GM21529 (cell line): ENCODE measurements around the gene XPO5.
A peak's percentile ranks its signal among the peaks of the same experiment; 100 is the strongest.
"Not testable (repeated sequence)": the region's sequence is repeated elsewhere in the genome, so short reads cannot be mapped to it uniquely, and the experiment has no call there.

Source experiments
- ATAC-seq: cut with Tn5 transposase; IDR thresholded peaks from one replicate; pipeline ENCODE4 v1.9.1; 2021; ENCODE audit not compliant: unreplicated experiment

XPO5 gene

GRCh38 chr6:43499028-43499815 is 76.6 kb downstream of the XPO5 start:
- ATAC-seq, result no peak

DNA sequence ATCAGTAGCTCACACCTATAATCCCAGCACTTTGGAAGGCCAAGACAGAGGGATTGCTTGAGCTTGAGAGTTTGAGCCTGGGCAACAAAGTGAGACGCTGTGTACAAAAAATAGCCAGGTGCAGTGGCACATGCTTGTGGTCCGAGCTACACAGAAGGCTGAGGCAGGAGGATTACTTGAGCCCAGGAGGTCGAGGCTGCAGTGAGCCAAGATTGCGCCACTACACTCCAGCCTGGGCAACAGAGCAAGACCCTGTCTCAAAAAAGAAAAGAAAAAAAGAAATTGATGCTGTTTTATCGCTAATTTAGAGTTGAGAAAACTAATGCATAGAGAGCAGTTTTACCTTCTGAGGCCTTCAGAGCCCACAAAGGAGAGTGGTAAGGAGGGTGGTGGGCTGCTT is 77.5 kb downstream of the XPO5 start:
- not testable (repeated sequence) for ATAC-seq

DNA sequence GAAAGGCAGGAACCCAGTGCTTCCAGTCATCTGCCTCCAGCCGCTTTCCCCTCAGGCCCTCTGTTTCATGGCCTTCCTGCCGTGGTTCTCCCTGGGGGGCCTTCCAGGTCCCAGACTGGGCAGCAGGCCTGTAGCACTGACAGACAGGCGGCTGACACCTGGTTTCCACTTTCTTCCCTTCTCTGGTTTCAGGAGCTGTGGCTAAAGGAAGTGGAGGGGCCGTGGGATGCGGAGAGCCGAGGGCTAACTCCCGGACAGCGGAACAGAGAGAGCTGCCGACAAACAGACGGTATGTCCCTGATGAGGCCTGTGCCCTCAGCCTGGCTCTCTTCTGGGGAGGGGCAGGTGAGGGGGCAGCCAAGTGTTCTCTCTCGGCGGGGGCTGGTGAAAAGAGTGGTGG is 78.1 kb downstream of the XPO5 start:
- no peak for ATAC-seq

DNA sequence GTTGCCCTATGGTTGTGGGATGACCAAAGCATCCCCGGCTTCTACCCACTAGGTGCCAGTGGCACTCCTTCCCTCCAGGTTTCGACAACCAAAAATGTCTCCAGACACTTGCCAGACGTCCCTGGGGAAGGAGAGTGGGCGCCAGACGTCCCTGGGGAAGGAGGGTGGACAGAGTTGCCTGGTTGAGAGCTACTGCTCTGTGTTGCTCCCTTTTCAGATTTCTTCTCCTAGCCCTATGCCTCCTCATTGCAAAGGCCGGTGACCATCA is 78.8 kb downstream of the XPO5 start:
- no peak for ATAC-seq

DNA sequence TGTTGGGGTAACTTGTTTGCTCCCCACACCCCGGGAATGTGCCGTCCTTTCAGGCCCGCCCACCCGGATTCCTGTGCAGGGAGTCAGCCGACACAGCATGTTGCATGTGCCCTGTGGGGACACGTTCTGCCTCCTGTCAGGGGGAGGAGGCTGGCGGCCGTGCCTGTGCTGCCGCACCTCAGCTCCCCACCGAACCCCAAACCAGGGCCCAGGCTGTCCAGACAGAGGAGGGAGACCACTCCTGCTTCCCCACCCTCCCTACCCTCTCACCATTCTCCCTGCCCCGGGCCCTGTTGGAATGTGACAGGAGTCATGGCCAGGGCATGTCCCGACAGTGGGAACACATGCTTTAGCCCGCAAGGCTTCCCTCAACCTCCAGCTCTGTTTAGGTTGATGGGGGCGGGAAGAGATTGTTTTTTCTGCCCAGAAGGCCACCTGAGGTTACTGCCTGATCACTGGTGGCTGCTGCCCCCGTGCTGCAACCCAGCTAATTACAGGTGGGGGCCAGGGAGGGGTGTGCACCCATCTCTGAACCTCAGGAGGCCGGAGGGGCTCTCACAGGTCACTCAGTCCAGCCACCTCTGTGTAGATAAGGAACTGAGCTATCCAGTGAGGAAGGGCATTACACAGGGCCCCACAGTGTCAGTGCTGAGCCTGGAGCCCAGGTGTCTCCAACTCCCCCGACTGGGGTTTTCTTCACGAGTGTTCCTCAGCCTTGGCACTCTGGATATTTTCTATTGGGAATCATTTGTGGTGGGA is 79.3 kb downstream of the XPO5 start:
- ATAC-seq, result no peak

DNA sequence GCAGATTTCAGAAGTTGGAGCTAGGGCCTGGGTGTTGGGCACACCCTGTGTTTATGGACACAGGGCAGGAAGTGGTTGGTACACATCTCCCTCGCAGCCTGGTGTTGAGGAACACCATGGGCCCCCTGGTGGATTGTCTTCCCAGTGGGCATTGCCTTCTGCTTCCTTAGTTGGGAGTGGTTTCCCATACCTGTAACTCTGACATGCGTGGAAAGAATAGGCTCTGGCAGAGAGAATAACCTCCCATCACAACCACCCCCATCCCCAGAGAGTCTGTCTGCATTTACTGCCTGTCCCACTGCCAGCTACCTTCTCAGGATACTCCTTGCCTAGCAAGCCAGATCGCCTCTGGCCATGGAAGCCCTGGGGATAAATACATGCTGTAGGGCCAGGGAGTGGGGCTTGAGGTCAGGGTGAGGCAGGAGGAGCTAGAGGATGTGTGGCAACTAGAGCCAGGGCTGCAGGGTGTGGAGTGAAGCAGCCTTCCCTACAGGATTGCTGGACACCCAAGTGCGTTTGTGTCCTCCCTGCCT is 80.4 kb downstream of the XPO5 start:
- no peak for ATAC-seq

- no peak for ATAC-seq
Observed at GRCh38 chr6:43494766-43495165, 81.1 kb downstream of the XPO5 start.

DNA sequence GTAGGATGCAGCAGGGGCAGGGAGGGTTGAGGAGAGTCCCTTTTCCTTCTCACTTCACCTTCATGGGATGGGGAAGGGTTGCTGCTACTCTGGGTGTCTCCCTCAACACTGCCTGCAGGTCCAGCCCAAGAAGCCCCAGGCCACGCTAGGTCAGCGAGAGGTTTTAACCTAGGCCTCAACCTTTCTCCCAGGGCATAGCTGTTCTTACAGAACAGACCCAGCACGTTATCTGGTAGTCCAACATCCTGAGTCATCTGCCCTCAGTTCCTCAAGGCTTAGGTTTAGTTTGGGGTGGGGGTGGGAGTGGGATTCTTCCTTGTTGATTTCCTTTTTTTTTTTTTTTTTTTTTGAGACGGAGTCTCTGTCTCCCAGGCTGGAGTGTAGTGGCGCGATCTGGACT is 81.5 kb downstream of the XPO5 start:
- no peak for ATAC-seq

DNA sequence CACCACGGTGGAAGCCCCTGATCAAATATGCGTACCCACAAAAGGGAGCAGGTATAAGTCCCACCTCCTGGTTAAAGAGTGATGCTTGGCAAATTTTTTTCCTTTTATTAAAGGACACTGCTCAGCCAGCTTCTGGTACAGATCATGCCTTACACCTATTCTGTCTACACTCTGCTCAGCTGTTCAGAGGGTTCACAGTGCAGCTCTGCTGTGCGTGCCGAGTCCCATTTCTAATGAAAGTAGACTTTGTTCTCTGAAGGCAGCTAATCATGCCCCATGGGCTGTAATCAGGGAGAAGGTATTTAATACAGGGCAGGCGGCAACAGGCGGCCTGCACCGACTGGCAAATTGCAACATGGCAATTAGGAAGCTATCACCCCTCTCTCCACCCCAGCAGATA is 82.0 kb downstream of the XPO5 start:
- ATAC-seq, result no peak

GRCh38 chr6:43493230-43493629 is 82.6 kb downstream of the XPO5 start:
- ATAC-seq, result no peak

DNA sequence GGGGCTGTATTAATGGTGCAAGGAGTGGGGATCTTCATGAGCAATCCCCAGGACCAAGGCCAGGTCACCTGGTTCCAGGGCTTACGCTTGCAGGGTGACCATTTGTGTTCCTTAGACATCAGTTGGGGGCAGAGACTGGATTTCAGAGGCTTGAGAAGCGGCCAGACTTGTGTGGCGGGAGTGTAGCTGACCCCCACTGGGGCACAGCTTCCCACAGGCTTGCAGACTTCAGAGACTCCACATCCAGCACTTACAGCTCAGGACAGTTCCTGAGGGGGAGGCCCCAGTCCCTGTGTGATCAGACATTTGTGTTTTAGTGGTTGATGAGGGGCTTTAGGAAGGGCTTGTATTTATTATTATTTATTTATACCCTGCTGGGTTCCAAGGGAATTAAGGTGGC is 83.2 kb downstream of the XPO5 start:
- no peak for ATAC-seq

GRCh38 chr6:43491750-43492661 is 83.8 kb downstream of the XPO5 start:
- ATAC-seq, result no peak

DNA sequence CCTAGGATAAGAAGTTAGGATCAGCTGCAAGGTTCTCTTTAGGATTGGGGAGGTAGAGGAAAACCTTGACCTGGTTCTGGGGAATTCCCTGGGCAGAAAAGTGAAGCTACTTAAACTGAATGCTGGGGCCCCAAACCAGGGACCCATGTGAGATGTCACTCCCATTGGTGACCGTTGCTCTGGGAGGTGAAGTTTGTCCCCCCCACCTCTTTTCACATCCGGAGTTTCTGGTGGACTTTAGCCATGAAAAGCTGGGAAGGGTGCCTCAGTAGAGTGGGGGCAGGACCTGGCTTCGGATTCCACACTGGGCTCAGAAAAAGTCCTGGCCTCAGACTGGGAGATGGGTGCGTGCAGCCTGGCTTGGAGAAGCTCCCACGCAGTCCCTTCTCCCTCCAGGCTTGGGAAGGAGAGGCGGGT is 85.3 kb downstream of the XPO5 start:
- no peak for ATAC-seq

GRCh38 chr6:43489277-43490072 is 86.4 kb downstream of the XPO5 start:
- no peak for ATAC-seq

- no peak for ATAC-seq
Observed at GRCh38 chr6:43488667-43489276, 87.1 kb downstream of the XPO5 start.

DNA sequence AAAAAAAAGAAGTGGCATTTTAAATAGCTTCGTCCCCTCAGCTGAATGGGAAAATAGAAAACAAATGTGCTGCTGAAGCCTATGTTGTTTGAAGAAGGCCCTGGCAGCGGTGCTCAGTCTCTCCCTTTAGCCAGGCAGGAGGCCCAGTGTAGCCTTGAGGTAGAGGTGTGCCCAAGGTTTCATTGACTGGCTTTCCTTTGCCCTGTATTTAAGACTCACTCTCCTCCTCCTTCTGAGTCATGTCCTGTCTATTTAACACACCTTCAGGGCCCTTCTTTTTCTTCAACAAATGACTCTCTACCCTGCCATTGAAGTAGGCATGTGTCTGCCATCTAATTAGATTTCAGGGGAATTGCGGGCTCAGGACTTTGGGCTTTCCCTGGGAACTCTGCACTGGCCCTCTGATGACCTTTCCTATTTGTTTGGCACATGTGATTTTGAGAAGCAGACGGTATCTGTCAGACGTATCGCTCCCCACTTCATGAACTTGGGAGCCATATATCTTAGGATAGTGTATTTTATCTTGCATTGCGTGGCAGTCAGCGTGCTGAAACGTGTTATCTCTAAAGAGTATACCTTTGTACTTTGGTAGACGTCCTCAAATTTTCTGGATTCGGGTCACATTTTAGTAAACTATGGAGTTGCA is 94.1 kb downstream of the XPO5 start:
- ATAC-seq, result no peak

DNA sequence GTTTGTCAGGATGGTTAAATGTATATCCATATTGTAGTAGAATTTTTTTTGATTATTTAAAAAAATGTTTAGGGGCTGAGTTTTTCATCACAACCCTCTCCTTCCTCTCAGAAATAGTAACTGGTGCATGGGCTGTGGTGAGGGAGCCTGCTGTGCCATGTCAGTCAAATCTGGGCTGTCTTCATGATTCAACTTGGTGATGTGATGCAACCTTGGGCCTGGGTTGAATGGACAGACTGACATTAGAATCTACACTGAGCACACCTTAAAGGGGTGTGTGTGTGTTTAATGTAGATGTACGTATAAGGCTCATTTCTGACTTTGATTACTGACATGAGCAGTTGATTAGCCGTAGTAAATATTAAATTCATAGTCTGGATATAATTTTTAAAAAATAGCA is 94.8 kb downstream of the XPO5 start:
- no peak for ATAC-seq

DNA sequence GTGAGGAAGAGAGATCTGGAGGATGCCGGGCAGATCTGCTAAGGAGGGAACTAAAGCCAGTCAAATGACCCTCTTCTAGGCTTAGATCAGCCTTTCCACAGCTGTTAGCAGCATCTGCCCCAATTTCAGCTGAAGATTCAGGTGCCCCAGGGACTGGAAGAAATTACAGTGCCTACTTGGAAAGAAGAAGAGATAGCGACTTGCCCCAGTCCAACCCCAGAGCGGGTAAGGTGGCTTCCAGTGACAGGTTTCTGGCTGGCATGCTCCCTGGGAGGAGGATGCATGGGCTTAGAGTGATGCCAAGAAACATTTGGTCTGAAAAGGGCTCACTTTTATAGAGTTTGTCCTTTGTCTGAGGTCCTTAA is 97.8 kb downstream of the XPO5 start:
- ATAC-seq, result no peak

DNA sequence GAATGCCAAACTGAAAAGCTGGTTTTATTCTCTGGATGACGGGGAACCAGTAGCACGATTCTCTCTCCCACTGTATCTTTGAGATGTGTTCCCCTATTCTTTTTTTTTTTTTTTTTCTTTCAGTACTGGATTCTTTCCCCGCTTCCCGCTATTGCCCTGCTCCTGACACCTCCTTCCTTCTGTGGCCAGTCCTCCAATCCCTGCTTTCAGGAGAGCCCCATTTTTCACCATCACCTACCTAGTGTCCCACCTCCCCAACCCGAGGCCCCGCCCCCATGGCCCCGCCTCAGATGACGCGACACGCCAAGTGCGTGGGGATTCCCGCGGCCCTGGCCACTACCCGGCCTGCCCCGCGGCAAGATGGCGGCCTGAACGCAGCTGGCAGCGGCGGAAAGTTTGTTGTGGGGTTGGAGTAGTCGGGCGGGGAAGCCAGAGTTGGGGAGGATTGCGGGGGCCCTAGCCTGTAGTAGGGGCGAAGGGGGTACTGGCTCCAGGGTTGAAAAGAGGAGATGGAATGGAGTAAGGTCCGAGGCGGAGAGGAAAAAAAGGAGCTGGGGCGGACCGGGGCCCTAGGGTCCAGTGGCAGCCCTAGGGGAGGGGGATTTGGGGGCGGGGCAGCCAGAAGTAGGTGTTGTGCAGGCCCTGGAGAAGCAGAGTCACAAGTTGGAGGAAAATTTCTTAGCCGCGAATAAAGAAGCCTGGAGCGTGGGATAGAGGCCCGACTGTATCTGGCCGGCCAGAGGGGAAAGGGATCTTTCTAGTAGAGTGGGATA is 98.4 kb downstream of the XPO5 start, which contains the start of gene TJAP1:
TSS of gene TJAP1 (plus strand) at position 336 of the 773 bp plus-strand sequence. CDS start 21,432 bp downstream, outside the sequence.
- peak; percentile 99 for ATAC-seq
